PC-9 (cell line): ENCODE measurements around the gene NT5DC1. TPM values are rescaled to one million over a fixed set of nuclear protein-coding genes. Genes with fewer than 3 reads are reported as not detected.

Experiments used
- BruUV-seq: library from RNA; stranded (reverse); fragments of 400-500 nt; replicated peaks from 2 replicates; lab custom pipeline; 2021; lab: Mats Ljungman, UMichigan
- CTCF ChIA-PET: fragments of 300-600 bp; sonication (Branson Sonifier 250); formaldehyde crosslinking; loops from one replicate; lab custom pipeline; 2022; ENCODE audit warnings: antibody characterized with exemption; lab: Charles Lee
- POLR2A ChIA-PET: fragments of 300-600 bp; sonication (Branson Sonifier 250); formaldehyde crosslinking; loops from one replicate; lab custom pipeline; 2022; ENCODE audit warnings: antibody characterized with exemption; ENCODE audit not compliant: unreplicated experiment; lab: Charles Lee
- DNase-seq, 2 experiments: peaks; one replicate each; pipeline versions ENCODE4 v3.0.0 to v3.0.0-alpha.2; 2015 to 2022; ENCODE audit warnings: mixed read lengths in 1 of 2
- H2AFZ ChIP-seq: fragments of 200-600 bp; sonication (generic); 2 replicates; pipeline ENCODE4 v1.8.1; 2017; ENCODE audit warnings: antibody characterized with exemption
- H3F3A ChIP-seq: fragments of 200-600 bp; sonication (generic); 2 replicates; pipeline ENCODE4 v1.8.1; 2017; ENCODE audit warnings: antibody characterized with exemption, mild to moderate bottlenecking, low read depth; ENCODE audit not compliant: insufficient read depth
- H3K27ac ChIP-seq: fragments of 200-600 bp; sonication (generic); 2 replicates; pipeline ENCODE4 v1.6.1; 2016; ENCODE audit warnings: mixed run types
- H3K27me3 ChIP-seq: fragments of 200-600 bp; sonication (generic); 2 replicates; pipeline ENCODE4 v1.6.1; 2016; ENCODE audit warnings: low read depth, mixed run types; ENCODE audit not compliant: insufficient read depth
- H3K36me3 ChIP-seq: fragments of 200-600 bp; sonication (generic); 2 replicates; pipeline ENCODE4 v1.6.1; 2016; ENCODE audit warnings: low read depth, mixed run types
- H3K4me1 ChIP-seq: fragments of 200-600 bp; sonication (generic); replicated peaks from 2 replicates; pipeline ENCODE4 v1.6.1; 2016; ENCODE audit warnings: mixed run types; ENCODE audit not compliant: insufficient read depth
- H3K4me2 ChIP-seq: fragments of 200-600 bp; sonication (generic); 2 replicates; pipeline ENCODE4 v1.6.1; 2017; ENCODE audit warnings: mixed run types
- H3K4me3 ChIP-seq: fragments of 200-600 bp; sonication (generic); 2 replicates; pipeline ENCODE4 v1.6.1; 2016; ENCODE audit warnings: mixed run types
- H3K79me2 ChIP-seq: fragments of 200-600 bp; sonication (generic); 2 replicates; pipeline ENCODE4 v1.6.1; 2017; ENCODE audit warnings: low read depth, mixed run types
- H3K9me2 ChIP-seq: fragments of 200-600 bp; sonication (generic); 2 replicates; pipeline ENCODE4 v1.8.1; 2017; ENCODE audit warnings: mild to moderate bottlenecking; ENCODE audit not compliant: insufficient read depth
- H3K9me3 ChIP-seq: fragments of 200-600 bp; sonication (generic); 2 replicates; pipeline ENCODE4 v1.8.1; 2016; ENCODE audit warnings: low read depth; ENCODE audit not compliant: insufficient read depth
- H4K20me1 ChIP-seq: fragments of 200-600 bp; sonication (generic); 2 replicates; pipeline ENCODE4 v1.8.1; 2017; ENCODE audit not compliant: insufficient read depth
- EZH2 ChIP-seq: fragments of 200-600 bp; sonication (generic); IDR thresholded peaks from 2 replicates; pipeline ENCODE4 v1.8.0; 2017; ENCODE audit warnings: antibody characterized with exemption, low read depth
- intact Hi-C: fragments of 100-400 bp; cut with micrococcal nuclease; formaldehyde crosslinking; loops from one replicate; pipeline ENCODE4 v1.10.0; 2022; ENCODE audit not compliant: unreplicated experiment
- total RNA-seq: library from RNA; stranded (reverse); gene quantifications from 2 replicates; pipeline ENCODE4 v1.2.3, GENCODE V29; 2021
- TF ChIP-seq, protein P1 (sequence below): fragments of 200-600 bp; sonication (generic); conservative IDR thresholded peaks from 2 replicates; pipeline ENCODE4 v1.6.1; 2017; ENCODE audit warnings: mixed run types, antibody characterized with exemption, mild to moderate bottlenecking, moderate library complexity

The NT5DC1 gene
- total RNA-seq, 1 experiment from 2014 or later: 33.5 TPM

DNA sequence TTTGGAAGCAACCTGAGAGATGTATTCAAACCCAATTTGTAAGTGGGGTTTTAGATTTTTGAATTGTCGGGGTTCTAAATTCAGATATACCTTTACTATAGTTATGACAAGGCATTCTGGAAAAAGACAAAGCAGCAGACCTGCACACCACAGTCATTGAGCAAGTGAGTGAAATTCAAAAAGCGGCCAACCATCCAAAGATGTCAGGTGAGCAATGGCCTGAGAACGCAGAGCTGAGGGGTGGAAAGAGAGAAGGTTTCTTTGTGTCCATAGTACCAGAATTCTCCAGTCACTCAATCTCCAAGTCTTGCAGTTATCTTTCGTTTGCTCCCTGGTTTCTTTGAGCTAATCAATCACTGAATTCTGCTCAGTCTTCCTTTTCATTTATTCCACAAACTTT, 38.2 kb upstream of the NT5DC1 start:
- POLR2A ChIA-PET: no interaction called here
- peaks cover 30% of the 10 kb centered on the region for H3F3A ChIP-seq
- H3K4me3 ChIP-seq: no peak overlapping the region
- DNase-seq: no peak
- no peak overlapping the region for H3K27ac ChIP-seq
- BruUV-seq: no TSS peak
- no peaks in the 10 kb centered on the region for H3K9me2 ChIP-seq
- peaks cover 18% of the 10 kb centered on the region for H3K79me2 ChIP-seq
- CTCF ChIA-PET: no interaction called here
- intact Hi-C loops: no loop called here
- TF ChIP-seq, protein P1, sequence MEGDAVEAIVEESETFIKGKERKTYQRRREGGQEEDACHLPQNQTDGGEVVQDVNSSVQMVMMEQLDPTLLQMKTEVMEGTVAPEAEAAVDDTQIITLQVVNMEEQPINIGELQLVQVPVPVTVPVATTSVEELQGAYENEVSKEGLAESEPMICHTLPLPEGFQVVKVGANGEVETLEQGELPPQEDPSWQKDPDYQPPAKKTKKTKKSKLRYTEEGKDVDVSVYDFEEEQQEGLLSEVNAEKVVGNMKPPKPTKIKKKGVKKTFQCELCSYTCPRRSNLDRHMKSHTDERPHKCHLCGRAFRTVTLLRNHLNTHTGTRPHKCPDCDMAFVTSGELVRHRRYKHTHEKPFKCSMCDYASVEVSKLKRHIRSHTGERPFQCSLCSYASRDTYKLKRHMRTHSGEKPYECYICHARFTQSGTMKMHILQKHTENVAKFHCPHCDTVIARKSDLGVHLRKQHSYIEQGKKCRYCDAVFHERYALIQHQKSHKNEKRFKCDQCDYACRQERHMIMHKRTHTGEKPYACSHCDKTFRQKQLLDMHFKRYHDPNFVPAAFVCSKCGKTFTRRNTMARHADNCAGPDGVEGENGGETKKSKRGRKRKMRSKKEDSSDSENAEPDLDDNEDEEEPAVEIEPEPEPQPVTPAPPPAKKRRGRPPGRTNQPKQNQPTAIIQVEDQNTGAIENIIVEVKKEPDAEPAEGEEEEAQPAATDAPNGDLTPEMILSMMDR: no peak
- no peak for TF ChIP-seq EZH2
- H2AFZ ChIP-seq: no peak overlapping the region
- no peaks in the 10 kb centered on the region for H3K36me3 ChIP-seq
- H3K27me3 ChIP-seq: no peaks in the 10 kb centered on the region
- H4K20me1 ChIP-seq: no peaks in the 10 kb centered on the region
- H3K4me2 ChIP-seq: no peak overlapping the region
- H3K9me3 ChIP-seq: no peaks in the 10 kb centered on the region
- H3K4me1 ChIP-seq: peaks cover 26% of the 10 kb centered on the region

DNA sequence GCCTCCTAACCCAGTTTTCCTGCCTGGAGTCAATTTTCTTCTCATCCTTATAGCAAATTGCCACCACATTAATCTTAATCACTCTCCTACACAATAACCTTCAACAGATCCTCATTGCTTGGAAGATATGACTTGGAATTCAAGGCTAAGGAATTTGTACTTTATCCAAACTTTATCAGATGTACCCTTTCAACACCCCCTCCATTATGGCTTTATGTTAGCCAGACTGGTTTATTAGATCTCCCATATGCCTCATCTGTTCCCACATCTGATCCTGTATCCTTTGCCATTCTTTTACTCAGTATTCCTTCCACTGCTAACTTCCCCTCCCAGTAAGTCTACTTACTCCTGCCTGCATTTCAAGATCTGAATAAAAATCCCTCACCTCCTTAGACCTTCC, 36.0 kb upstream of the NT5DC1 start:
- H3K27me3 ChIP-seq: no peaks in the 10 kb centered on the region
- no peak for DNase-seq
- no peak overlapping the region for H3K27ac ChIP-seq
- no peak overlapping the region for H3K4me3 ChIP-seq
- no peaks in the 10 kb centered on the region for H3K9me3 ChIP-seq
- ChIA-PET POLR2A (no interaction called here), CTCF (no interaction called here)
- H3K36me3 ChIP-seq: no peaks in the 10 kb centered on the region
- intact Hi-C loops: no loop called here
- BruUV-seq: no TSS peak
- H3K4me2 ChIP-seq: no peak overlapping the region
- no peaks in the 10 kb centered on the region for H3K79me2 ChIP-seq
- H3K4me1 ChIP-seq: peaks cover 11% of the 10 kb centered on the region
- no peak overlapping the region for H2AFZ ChIP-seq
- TF ChIP-seq EZH2: no peak
- TF ChIP-seq, protein P1: no peak
- no peaks in the 10 kb centered on the region for H3K9me2 ChIP-seq
- H4K20me1 ChIP-seq: no peaks in the 10 kb centered on the region
- peaks cover 21% of the 10 kb centered on the region for H3F3A ChIP-seq

DNA sequence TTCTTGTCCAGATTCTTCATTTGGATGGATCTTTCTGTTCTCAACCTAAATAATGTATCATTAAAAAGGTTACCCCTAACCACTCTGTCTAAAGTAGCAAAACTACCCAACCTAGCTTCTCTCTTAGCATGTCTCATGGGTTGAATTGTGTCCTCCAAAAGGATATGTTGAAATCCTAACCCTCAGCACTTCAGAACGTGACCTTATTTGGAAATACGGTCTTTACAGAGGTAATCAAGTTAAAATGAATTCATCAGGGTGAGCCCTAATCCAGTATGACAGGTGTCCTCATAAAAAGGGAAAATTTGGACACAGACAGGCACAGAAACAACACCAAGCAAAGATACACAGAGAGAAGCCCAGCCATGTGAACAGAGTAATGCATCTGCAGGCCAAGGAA, 33.9 kb upstream of the NT5DC1 start:
- Histone ChIP-seq H3F3A (peaks cover 16% of the 10 kb centered on the region), H3K9me2 (no peaks in the 10 kb centered on the region), H3K27ac (no peak overlapping the region), H4K20me1 (no peaks in the 10 kb centered on the region), H3K27me3 (no peaks in the 10 kb centered on the region), H3K79me2 (no peaks in the 10 kb centered on the region), H2AFZ (no peak overlapping the region), H3K4me2 (no peak overlapping the region), H3K36me3 (no peaks in the 10 kb centered on the region), H3K9me3 (no peaks in the 10 kb centered on the region), H3K4me1 (peaks cover 24% of the 10 kb centered on the region), H3K4me3 (no peak overlapping the region)
- DNase-seq: no peak
- POLR2A ChIA-PET: no interaction called here
- intact Hi-C loops: no loop called here
- no TSS peak for BruUV-seq
- CTCF ChIA-PET: no interaction called here
- TF ChIP-seq EZH2: no peak
- TF ChIP-seq, protein P1: no peak
